Raji (cell line): ENCODE results near the gene CDC23.

Experiments
- POLR2A ChIP-seq: IDR thresholded peaks from 2 replicates; pipeline ENCODE4 v1.6.1; 2011; ENCODE audit warnings: low read depth, low read length, control low read depth; ENCODE audit not compliant: insufficient read depth

The CDC23 gene

GRCh38 chr5:138170299-138170698, 42.8 kb downstream of the CDC23 start:
- TF ChIP-seq POLR2A, result no peak

GRCh38 chr5:138169124-138169523, 44.0 kb downstream of the CDC23 start:
- no peak for TF ChIP-seq POLR2A

- no peak for TF ChIP-seq POLR2A
These were observed 49.4 kb downstream of the CDC23 start for GRCh38 chr5:138163721-138164120.

- no peak for TF ChIP-seq POLR2A
These were observed 52.4 kb downstream of the CDC23 start for GRCh38 chr5:138160706-138161105.

- no peak for TF ChIP-seq POLR2A
These were observed 53.5 kb downstream of the CDC23 start for GRCh38 chr5:138159666-138160065.

GRCh38 chr5:138157626-138158025, 55.5 kb downstream of the CDC23 start:
- TF ChIP-seq POLR2A, result no peak

- TF ChIP-seq POLR2A, result no peak
These were observed 63.6 kb downstream of the CDC23 start for GRCh38 chr5:138149530-138149929.

GRCh38 chr5:138148811-138149210, 64.3 kb downstream of the CDC23 start:
- no peak for TF ChIP-seq POLR2A

GRCh38 chr5:138141734-138142133, 71.4 kb downstream of the CDC23 start:
- TF ChIP-seq POLR2A, result no peak

GRCh38 chr5:138140268-138140667, 72.9 kb downstream of the CDC23 start:
- no peak for TF ChIP-seq POLR2A

- no peak for TF ChIP-seq POLR2A
These were observed 73.4 kb downstream of the CDC23 start for GRCh38 chr5:138139781-138140090.

GRCh38 chr5:138138949-138139780, 74.0 kb downstream of the CDC23 start, which contains the start of gene NME5:
Gene NME5 (minus strand): TSS chr5:138139428. CDS start chr5:138138780, 648 bp downstream.
- no peak for TF ChIP-seq POLR2A
